ENCODE measurements around the gene SFT2D2.
"Not testable (repeated sequence)": the region's sequence is repeated elsewhere in the genome, so short reads cannot be mapped to it uniquely, and the experiment has no call there.

Gene SFT2D2

GRCh38 chr1:168225476-168226190 is at the start of gene SFT2D2:
SFT2D2 (plus strand) TSS chr1:168226004; CDS start chr1:168226080, 76 bp downstream.
- peak; percentile 85 for DNase-seq

GRCh38 chr1:168178227-168178637 is 47.6 kb upstream of the SFT2D2 start:
- no peak for DNase-seq

GRCh38 chr1:168178638-168179437 is 47.0 kb upstream of the SFT2D2 start, which contains the start of gene TIPRL:
TIPRL (plus strand) TSS chr1:168178962; CDS start chr1:168179078, 116 bp downstream.
- peak; percentile 99 for DNase-seq

GRCh38 chr1:168179438-168180147 is 46.2 kb upstream of the SFT2D2 start:
- peak; percentile 48 for DNase-seq

- peak; percentile 33 for DNase-seq
Measured at GRCh38 chr1:168180148-168180524, 45.7 kb upstream of the SFT2D2 start.

GRCh38 chr1:168181063-168181720 is 44.6 kb upstream of the SFT2D2 start:
- not testable (repeated sequence) for DNase-seq

- no peak for DNase-seq
Measured at GRCh38 chr1:168187177-168187576, 38.6 kb upstream of the SFT2D2 start.

- peak; percentile 71 for DNase-seq
Measured at GRCh38 chr1:168190403-168190802, 35.4 kb upstream of the SFT2D2 start.

GRCh38 chr1:168195199-168196135 is 30.3 kb upstream of the SFT2D2 start:
- DNase-seq = no peak

GRCh38 chr1:168199056-168199455 is 26.7 kb upstream of the SFT2D2 start:
- DNase-seq = no peak

- DNase-seq = no peak
Measured at GRCh38 chr1:168202941-168203654, 22.7 kb upstream of the SFT2D2 start.

GRCh38 chr1:168206111-168206510 is 19.7 kb upstream of the SFT2D2 start:
- DNase-seq = no peak

GRCh38 chr1:168207673-168208072 is 18.1 kb upstream of the SFT2D2 start:
- not testable (repeated sequence) for DNase-seq

- DNase-seq = no peak
Measured at GRCh38 chr1:168210312-168210711, 15.5 kb upstream of the SFT2D2 start.

- no peak for DNase-seq
Measured at GRCh38 chr1:168213349-168213748, 12.5 kb upstream of the SFT2D2 start.

GRCh38 chr1:168216171-168216570 is 9.6 kb upstream of the SFT2D2 start:
- DNase-seq = no peak

- DNase-seq = no peak
Measured at GRCh38 chr1:168217664-168218063, 8.1 kb upstream of the SFT2D2 start.

- DNase-seq = no peak
Measured at GRCh38 chr1:168218658-168219057, 7.1 kb upstream of the SFT2D2 start.

- DNase-seq = no peak
Measured at GRCh38 chr1:168220470-168220871, 5.3 kb upstream of the SFT2D2 start.

- DNase-seq = no peak
Measured at GRCh38 chr1:168221275-168221674, 4.5 kb upstream of the SFT2D2 start.

- DNase-seq = no peak
Measured at GRCh38 chr1:168223261-168223660, 2.5 kb upstream of the SFT2D2 start.
